22Rv1 (cell line): ENCODE results near the gene RNF20.

Experiments
- CTCF ChIP-seq: fragments of 450-650 bp; IDR thresholded peaks from 2 replicates; pipeline ENCODE4 v1.5.1; 2017; ENCODE audit warnings: mild to moderate bottlenecking
- ZFX ChIP-seq: fragments of 450-650 bp; IDR thresholded peaks from 2 replicates; pipeline ENCODE4 v1.6.1; 2017; ENCODE audit warnings: antibody characterized with exemption, borderline replicate concordance

DNA sequence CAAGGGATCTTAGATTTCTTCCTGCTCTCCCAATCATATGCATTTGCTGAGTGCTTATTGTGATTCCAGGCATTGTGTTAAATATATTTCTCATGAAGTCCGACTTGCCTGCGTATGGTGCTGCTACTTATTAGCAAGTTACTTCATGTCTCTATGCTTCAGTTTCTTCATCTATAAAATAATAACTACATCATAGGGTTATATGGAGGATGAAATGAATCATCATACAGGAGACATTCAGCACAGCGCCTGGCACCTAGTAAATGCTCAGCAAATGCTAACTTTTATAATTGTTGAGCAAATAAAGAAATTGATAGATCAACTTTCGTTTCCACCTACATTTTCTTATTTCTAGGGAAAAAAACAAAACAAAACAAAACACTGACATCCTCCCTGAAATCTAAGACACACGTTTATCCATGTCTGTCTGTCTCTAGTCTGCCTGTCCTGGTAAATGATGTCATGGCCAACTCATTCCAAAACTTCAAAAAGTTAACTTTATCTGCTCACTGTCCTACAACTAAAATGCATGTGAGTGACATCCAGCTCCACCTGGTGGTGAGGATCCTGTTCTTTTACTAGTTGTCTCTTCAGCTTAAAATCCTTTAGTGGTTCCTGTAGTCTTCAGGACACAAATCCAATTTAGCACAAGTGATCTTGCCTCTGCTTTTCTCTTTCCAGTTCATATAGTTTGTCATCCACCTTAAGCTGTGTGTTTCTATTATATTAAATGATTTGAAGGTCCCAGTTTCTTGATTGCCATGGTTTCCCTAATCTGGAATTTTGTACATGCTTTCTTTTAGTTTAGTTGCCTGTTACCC is 33.5 kb downstream of the RNF20 start:
- TF ChIP-seq CTCF (peak; percentile 72), ZFX (no peak)
